HG02623 (cell line): ENCODE results near the gene PHGDH.
"Not testable (repeated sequence)": the region's sequence is repeated elsewhere in the genome, so short reads cannot be mapped to it uniquely, and the experiment has no call there.

ENCODE experiments used
- ATAC-seq: cut with Tn5 transposase; IDR thresholded peaks from one replicate; pipeline ENCODE4 v1.9.1; 2021; ENCODE audit warnings: moderate library complexity; ENCODE audit not compliant: unreplicated experiment

The PHGDH gene

DNA sequence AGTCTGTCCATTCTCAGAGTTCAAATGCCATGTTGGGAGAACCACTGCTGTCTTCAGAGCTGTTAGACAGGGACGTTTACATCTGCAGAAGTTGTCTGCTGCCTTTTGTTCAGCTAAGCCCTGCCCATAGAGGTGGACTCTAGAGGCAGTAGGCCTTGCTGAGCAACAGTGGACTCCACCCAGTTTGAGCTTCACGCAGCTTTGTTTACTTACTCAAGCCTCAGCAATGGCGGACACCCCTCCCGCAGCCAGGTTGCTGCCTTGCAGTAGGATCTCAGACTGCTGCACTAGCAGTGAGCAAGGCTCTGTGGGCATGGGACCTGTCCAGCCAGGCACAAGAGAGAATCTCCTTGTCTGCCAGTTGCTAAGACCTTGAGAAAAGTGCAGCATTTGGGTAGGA is 14.9 kb upstream of the PHGDH start:
- ATAC-seq, result not testable (repeated sequence)

DNA sequence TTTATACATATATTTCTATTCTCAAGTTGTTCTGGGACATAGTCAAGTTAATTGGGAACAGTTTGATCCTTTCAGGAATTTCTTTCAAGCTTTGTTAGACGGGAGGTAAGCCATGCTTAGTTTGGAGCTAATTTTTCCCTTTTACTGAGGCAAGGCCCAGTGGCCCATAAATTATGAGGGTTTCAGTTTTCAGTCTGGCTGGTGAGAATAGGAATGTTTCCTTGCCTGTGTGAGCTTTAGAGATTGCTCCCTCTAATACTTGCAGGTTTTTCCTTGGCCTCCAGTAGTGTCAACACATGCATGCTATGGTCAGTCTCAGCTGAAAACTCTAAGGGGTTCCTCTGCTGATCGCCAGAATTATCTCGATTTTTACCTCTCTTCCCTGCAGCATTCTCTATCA is 14.1 kb upstream of the PHGDH start:
- ATAC-seq, result no peak

DNA sequence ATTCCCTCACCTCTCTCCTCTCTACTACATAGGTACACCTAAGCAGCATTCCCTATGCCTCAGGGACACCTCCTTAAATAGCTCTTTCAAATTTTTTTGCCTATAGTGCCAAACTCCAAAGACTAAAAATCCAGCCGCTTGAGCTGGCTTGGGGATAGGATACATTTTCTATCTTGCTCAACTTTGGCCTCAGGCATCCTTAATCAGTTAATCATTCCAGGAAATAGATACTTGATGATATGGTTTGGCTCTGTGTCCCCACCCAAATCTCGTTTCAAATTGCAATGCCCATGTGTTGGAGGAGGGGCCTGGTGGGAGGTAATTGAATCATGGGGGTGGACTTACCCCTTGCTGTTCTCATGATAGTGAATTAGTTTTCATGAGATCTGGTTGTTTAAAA is 11.4 kb upstream of the PHGDH start:
- ATAC-seq, result no peak

DNA sequence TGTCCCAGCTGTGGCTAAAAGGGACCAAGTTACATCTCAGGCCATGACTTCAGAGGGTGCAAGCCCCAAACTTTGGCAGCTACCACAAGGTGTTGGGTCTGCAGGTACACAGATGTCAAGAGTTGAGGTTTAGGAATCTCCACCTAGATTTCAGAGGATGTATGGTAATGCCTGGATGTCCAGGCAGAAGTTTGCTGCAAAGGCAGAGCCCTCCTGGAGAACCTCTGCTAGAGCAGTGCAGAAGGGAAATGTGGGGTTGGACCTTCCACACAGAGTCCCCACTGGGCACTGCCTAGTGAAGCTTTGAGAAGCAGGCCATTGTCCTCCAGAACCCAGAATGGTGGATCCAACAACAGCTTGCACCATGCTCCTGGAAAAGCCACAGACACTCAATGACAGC is 10.1 kb upstream of the PHGDH start:
- no peak for ATAC-seq

DNA sequence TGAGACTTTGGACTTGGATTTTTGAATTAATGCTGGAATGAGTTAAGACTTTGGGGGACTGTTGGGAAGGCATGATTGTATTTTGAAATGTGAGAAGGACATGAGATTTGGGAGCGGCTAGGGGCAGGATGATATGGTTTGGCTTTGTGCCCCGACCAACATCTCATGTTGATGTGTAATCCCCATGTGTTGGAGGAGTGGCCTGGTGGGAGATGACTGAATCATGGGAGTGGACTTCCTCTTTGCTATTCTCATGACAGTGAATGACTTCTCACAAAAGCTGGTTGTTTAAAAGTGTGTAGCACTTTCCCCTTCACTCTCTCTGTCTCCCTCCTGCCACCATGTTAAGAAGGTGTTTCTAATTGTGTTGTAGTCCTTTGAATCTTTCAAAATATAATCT is 9.3 kb upstream of the PHGDH start:
- ATAC-seq, result no peak

DNA sequence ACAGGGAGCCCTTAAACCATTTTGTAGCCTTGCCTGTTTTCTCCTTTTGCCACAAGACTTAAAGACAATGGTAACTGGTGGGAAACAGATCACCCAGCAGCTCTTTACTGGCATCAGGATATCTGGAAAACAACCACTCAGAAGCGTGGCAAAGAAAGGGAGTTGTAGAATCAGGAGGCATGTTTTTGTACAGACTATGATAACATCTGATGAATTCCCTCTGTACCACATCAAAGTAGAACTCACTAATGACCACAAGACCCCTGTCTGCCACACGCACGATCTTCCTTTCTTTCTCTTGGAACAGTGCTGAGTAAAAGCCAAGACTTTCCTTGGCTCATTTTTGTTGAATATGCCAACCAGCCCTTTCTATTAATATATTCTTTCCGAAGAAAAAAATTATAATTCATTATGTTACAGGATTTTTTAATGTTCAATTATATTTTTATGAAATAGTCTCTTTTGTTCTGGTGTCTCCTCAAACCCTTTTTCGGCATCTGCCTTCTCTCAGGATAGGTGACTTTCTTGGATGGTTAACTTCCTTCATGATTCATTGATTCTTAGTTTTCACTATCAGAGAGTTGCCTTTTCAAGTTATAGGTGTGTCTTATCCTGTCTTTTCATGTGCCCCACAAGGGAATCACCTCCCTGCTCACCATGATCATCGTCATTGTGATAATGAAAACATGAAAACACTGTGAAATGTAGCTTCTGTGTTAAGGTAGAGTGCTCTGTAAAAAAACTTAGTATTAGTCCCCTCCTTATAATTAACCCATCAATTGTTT is 7.9 kb upstream of the PHGDH start:
- ATAC-seq, result no peak

DNA sequence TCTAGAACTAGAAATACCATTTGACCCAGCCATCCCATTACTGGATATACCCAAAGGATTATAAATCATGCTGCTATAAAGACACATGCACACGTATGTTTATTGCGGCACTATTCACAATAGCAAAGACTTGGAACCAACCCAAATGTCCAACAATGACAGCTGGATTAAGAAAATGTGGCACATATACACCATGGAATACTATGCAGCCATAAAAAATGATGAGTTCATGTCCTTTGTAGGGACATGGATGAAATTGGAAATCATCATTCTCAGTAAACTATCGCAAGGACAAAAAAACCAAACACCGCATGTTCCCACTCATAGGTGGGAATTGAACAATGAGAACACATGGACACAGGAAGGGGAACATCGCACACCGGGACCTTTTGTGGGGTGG is 5.1 kb upstream of the PHGDH start:
- not testable (repeated sequence) for ATAC-seq

DNA sequence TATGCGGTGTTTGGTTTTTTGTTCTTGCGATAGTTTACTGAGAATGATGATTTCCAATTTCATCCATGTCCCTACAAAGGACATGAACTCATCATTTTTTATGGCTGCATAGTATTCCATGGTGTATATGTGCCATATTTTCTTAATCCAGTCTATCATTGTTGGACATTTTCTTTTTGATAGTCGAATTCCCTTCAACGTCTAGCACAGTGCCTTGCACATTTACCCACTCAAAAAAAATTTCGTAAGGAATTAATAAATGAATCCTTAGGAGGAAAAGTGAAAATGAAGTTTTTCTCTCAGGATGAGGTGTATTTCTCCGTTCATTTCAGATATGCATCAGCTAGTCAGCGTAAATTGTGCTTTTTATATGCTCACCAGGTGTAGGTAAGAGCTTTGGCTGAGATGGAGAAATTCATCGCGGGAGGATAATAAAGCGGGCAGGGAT is 354 bp upstream of the PHGDH start:
- not testable (repeated sequence) for ATAC-seq

DNA sequence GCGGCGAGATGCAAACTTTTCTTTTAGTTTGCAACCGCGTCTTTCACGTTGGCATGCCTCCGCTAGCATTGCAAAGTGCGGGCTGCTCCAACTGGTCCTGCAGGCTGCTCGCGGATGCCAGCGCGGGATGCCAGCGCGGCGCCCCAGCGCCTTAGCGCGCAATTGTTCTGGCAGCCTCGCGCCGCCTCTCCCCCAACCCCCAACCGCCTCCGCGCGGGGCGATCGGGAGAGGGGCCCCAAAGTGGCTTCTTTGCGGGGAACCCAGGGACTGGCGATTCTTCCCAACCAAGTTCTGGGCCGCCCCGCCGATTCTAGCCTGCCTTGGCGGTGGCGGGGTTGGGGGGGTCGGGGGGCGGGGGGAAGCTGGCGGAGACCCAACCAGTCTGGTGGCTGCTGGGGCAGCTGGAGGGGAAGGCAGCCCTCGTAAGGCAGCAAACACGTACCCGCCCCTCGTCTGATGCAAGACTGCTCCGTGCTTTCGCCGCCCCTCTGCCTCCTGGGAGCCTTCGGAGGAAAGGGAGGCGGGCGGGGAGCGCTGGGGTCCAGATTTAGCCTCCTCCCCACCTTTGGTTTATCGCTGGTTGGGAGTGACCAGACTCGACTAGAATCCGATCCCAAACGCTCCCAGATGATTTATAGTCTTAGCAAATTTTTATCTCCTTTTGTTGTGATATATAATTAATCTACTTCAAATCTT is 756 bp downstream of the PHGDH start:
- peak; percentile 32 for ATAC-seq

DNA sequence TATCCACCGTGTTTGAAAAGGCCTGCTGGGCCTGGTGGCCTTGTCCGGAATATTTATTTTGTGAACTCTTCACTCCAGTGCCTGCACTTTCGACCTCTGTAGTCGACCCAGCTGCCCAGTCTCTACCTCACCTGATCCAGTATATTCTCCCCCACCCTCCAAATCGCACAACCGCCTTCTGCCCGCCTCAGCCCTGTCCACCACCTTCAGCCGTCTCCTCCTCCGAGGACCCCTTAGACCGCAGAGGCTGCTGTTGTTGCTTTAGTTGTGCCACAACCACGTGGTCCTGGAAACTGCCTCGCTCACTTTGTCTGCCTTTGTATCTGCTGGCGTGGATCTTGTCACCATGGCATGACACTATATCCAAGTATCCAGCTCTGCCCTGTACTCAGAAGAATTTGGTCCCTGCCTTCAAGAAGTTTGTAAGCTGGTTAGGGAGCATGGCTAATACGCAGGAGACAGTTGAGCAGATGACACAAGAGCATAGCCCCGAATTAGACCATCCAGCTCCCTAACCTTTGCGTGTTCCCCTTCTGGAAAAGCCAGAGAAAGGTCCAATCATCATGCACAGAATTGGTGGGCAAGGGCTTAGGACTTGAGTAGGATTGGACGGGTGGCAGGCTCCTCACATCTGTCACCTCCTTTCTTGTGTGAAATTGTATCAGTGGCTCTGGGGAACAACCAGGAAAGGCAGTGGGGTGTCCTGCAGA is 1.5 kb downstream of the PHGDH start:
- no peak for ATAC-seq

DNA sequence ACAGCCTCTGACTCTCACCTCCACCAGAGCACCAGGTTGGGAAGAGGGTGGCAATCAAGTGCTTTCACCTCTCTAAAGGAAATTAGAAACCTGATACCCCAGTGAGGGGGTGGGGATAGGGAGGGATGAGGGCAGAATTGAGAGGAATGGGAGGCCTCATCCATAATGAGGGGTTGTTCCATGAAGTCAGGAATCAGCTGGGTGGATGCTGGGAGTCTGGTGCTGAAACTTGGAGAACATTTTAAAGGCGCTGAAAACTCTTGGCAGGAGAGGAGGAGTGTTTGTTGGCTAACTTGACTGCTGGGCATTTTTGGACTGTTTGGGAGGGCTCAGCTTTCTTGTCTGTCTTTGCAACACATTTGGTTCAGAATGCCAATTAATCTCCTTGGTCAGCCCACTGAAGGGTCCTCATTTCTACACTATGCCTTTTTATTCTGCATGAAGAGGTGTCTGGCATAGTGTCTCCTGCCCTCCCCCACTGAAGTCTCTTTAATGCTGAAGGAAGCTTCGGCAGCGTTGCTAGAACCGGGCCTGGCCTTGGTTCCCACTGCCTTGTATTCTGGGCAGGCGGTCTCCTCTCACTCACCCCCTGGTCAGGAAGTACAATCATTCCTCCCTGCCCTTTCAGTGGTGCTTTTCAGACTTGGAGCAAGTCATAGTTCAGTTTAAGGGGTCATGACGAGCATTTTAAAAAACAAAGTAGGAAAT is 2.2 kb downstream of the PHGDH start:
- no peak for ATAC-seq

DNA sequence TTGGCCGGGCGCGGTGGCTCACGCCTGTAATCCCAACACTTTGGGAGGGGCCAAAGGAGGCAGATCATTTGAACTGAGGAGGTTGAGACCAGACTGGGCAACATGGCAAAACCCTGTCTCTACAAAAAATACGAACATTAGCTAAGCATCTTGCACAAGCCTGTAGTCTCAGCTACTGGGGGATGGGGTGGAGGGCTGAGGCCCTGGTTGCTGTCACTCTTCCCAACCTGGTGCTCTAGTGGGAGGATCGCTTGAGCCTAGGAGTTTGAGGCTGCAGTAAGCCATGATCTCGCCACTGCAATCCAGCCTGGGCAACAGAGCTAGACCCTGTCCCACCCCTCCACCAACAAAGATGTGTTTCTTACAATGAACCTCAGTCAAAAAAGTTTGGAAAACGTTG is 2.8 kb downstream of the PHGDH start:
- ATAC-seq, result no peak

DNA sequence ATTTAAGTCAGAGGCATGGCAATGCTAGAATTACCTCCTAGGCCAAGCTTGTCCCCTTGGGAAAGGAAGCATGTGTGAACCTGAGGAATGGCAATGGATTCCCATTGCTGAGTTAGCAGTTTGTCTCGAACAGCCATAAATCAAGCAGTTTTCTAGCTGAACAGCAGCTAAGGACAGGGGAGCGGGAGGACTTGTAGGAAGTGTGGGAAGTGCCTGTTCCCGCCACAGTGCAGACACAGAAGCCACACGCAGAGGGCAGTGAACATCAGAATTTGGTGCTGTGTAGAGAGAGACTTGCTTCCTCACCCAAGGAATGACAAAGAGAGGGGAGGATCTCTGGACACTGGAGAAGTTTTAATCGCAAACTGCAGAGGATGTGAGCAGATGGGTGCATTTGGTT is 3.8 kb downstream of the PHGDH start:
- no peak for ATAC-seq

DNA sequence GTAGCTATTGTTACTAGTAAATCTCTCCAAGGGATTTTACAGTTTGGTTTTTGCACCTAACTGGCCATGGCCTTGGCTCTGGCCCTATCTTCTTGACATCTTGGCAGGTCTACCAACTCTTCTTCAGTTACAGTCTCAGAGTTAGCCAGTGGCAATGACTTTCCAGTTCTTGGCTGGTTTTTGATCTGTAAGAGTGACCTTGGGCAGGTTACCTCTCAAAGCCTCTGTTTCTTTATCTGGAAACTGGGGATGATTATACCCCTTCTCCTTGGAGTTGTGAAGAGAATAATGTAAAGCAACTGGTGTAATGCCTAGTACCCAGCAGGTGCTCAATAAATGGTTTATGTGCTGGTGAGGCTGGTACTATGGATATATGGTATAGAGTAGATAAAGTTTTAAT is 6.7 kb downstream of the PHGDH start:
- no peak for ATAC-seq

DNA sequence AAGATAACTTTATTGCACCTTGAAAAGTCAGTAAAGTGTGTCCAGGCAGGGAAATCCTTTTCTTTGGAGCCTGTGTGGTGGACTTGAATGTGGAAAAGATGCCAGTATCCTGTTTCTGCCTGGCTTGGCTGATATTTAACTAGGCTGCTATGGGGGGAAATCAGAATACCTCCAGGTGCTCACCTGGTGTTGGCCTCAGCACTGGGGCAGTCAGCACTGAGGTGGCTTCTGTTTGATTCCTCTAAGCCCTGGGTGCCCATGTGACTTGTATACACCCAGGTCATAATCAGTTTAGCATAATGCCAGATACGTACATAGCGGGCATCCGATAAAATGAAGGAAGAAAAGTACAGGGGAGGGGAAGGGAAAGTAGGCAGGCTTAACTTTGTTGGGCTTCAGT is 7.2 kb downstream of the PHGDH start:
- no peak for ATAC-seq

DNA sequence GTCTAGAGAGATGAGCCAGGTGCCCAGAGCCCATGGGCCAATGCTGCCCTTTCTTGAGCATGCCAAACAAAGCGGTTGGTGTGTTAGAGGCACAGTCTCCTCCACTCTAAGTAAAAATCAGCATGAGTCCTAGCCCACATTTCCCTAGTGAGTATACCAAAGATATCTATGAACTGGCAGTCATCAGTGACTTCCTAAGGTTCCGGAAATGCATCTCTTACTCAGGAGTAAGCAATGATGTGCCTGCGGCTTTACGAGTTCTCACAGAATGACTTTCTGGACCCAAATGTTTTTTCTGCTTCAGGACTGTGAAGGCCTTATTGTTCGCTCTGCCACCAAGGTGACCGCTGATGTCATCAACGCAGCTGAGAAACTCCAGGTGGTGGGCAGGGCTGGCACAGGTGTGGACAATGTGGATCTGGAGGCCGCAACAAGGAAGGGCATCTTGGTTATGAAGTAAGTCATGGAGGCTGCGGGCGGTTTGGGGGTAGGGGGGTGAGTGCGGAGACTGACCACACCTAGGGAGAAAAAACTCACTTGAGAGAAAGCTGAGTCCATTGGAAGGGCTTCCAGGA is 9.2 kb downstream of the PHGDH start:
- no peak for ATAC-seq

DNA sequence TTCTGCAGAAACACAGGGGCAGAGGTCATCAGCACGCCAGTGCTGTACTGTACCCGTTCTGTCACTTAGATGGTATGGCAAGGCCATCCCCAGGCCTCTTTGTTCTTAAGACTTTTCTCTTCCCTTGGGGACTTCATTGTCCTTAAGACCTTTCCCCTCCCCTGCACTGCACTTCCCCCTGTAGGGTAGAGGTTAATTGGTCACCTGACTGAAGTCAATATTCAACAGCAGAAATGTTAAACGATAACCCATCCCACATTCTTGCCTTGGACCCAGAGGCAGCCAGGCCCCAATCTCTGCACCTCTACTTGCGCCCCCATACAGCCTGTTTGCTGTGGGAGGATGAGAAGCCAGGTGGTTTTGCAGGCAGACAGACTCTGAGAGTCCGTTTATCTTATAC is 10.2 kb downstream of the PHGDH start:
- no peak for ATAC-seq

DNA sequence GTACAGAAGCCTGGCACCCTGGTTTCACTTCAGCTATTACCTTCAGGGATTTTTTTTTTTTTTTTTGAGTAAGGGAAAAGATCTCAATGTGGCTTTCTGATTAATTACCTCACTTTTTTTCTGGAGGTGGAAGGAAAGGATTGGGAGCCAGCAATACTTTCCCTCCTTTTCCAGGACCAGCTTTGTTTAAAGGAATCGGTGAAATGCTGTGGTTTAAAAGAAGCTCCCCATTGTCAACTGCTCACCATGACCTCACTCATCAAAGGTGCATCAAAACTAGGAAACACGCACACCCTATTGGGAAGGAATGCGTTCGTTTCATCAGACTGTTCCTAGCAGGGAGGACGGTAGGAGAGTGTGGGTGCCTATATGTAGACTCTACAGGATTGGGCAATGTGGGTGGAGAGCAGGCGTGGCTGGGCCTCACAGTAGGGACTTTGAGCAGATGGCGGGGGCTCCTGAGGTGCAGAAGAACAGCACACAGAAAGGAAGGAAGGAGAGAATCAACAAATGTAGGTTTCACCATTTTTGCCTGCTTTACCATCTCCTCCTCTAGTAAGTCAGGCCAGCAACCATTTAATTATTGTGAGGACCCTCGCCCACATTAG is 13.0 kb downstream of the PHGDH start:
- no peak for ATAC-seq

DNA sequence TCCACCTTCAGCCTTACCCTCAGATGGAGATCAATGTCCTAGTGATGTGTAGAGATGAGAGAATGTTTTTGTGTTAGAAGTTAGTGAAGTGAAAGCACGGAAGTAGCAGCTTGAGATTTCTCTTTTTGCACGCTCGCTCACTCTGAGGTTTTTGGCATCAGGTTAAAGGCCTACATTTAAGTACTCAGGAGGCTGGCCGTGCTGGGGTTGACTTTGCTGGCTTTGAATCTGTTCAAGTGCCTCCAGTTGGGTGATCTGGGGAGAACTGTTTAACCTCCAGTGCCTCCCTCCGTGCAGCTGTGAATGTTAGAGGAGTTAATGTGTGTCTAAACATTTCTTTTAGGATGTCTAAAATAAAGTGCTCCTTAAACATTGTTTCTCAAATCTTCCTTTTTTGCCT is 13.9 kb downstream of the PHGDH start:
- ATAC-seq, result no peak

DNA sequence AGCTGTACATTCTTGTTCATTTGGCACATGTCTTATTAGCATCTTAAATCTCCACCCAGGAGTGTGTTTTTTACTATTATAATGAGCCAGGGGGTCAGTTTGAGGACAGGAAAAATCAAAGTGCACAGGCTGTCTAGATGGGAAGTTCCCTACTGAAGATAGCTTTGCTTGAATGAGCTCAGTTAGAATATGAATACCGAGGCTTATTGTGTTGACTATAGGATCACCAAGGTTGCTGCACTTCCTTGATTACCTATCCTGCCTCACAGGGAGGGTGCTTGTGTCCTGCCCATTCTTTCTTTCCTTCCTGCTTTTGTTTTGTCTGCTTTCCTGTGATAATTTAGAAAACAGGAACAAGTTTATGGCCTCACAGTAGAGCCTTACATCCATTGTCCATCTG is 16.3 kb downstream of the PHGDH start:
- no peak for ATAC-seq

DNA sequence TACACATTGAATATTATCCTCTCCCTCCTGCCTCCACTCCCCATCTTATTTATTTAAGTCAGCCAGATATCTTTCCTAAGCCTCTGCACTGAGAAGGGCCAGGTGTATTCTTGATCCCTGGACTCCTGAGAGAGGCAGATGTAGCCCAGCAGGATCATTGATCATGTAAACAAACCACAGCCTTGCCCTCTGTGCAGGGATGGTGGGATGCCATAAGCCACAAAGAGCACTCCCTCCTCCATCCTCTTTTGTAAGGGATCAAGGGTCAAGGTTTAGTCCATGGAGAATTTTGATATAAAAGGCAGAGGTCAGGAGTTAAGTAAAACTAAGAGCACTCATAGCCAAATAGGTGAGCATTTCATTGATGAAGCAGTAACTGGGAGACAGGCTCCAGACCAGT is 17.3 kb downstream of the PHGDH start:
- ATAC-seq, result no peak
